H1 (cell line): Measurements from ENCODE around the gene CMSS1. TPM values are rescaled to one million over a fixed set of nuclear protein-coding genes. Genes with fewer than 3 reads are reported as not detected.

Source experiments
- HDAC2 ChIP-seq, 2 experiments: fragments of 300-600 bp in 1 of 2; sonication (generic) in 1 of 2; IDR thresholded peaks; 2 replicates each; pipeline ENCODE4 v1.6.1; 2011 to 2012; ENCODE audit warnings: low read depth in 2 of 2, low read length in 2 of 2, mild to moderate bottlenecking in 2 of 2, moderate library complexity in 2 of 2, borderline replicate concordance in 1 of 2, inconsistent platforms in 1 of 2
- HDAC6 ChIP-seq: IDR thresholded peaks from one replicate; pipeline ENCODE4 v1.7.1; 2012; ENCODE audit warnings: low read depth, mild to moderate bottlenecking, inconsistent platforms, low read length, moderate library complexity
- JUND ChIP-seq: IDR thresholded peaks from 2 replicates; pipeline ENCODE4 v1.6.1; 2011; ENCODE audit warnings: mild to moderate bottlenecking, improper control_type of control experiment, low read length
- KDM4A ChIP-seq: IDR thresholded peaks from one replicate; pipeline ENCODE4 v1.7.1; 2012; ENCODE audit warnings: low read depth, mild to moderate bottlenecking, moderate library complexity, low read length, inconsistent platforms; ENCODE audit not compliant: severe bottlenecking
- SRF ChIP-seq: IDR thresholded peaks from 2 replicates; pipeline ENCODE4 v1.6.1; 2011; ENCODE audit warnings: mild to moderate bottlenecking, low read depth, low read length, moderate library complexity
- polyA plus RNA-seq, 7 experiments: library from polyadenylated mRNA; depleted of rRNA in 3 of 7; stranded (reverse) in 5 of 7; unstranded in 2 of 7; fragments of >200 nt in 5 of 7; fragments of 200-250 nt in 2 of 7; gene quantifications; 1 replicate in 5 of 7; 2 replicates in 1 of 7; 4 replicates in 1 of 7; pipeline versions ENCODE4 v1.2.1 to v1.2.3, GENCODE V29; 2011 to 2013; ENCODE audit warnings: missing spikeins in 2 of 7, mixed read lengths in 2 of 7
- total RNA-seq: library from RNA; stranded (reverse); fragmentation: NEBNext Ultra II Directional; extraction: Animal tissue kit (Norgen Biotek cat#: 25700); gene quantifications from 2 replicates; pipeline ENCODE4 v1.2.1, GENCODE V29; 2021
- TF ChIP-seq, protein P1 (sequence below), 3 experiments: IDR thresholded peaks; 1 replicate in 2 of 3; 2 replicates in 1 of 3; pipeline versions ENCODE4 v1.5.1 to v1.6.1; 2011; ENCODE audit warnings: low read length in 3 of 3, mild to moderate bottlenecking in 3 of 3, inconsistent platforms in 2 of 3, low read depth in 1 of 3, moderate library complexity in 1 of 3; ENCODE audit not compliant: insufficient read depth in 1 of 3; ENCODE audit errors: control extremely low read depth in 1 of 3

Gene CMSS1
- total and polyA plus RNA-seq, 2 of the 8 experiments (the other 6 are each of a cell fraction or from before 2014, with no cell fraction given), result 15.2 to 75.1 TPM

DNA sequence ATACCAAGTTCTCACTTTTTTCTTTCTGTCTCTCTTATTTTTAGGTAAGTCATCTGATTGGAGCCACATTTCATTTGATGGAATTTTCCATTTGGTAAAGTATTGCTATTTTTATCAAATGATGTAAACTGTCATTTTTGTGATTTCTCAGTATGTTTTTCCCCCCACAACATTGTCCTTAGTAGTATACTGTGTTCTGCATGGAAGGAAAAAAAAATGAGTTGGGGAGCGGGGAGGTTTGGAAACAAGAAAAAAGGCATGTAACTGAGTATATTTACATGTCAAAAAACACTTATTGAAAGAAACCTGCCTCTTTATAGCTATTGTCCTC is 192.4 kb downstream of the CMSS1 start (continued):
- TF ChIP-seq, protein P1, sequence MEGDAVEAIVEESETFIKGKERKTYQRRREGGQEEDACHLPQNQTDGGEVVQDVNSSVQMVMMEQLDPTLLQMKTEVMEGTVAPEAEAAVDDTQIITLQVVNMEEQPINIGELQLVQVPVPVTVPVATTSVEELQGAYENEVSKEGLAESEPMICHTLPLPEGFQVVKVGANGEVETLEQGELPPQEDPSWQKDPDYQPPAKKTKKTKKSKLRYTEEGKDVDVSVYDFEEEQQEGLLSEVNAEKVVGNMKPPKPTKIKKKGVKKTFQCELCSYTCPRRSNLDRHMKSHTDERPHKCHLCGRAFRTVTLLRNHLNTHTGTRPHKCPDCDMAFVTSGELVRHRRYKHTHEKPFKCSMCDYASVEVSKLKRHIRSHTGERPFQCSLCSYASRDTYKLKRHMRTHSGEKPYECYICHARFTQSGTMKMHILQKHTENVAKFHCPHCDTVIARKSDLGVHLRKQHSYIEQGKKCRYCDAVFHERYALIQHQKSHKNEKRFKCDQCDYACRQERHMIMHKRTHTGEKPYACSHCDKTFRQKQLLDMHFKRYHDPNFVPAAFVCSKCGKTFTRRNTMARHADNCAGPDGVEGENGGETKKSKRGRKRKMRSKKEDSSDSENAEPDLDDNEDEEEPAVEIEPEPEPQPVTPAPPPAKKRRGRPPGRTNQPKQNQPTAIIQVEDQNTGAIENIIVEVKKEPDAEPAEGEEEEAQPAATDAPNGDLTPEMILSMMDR (IDR thresholded peaks at IDR 0.05; ENCODE audit: control extremely low read depth in 1 of 3, insufficient read depth in 1 of 3, low read depth in 1 of 3, low read length in 3 of 3), result no peak
- TF ChIP-seq JUND (no peak), HDAC6 (no peak), KDM4A (no peak), SRF (no peak), HDAC2 (IDR thresholded peaks at IDR 0.05; ENCODE audit: borderline replicate concordance in 1 of 2, low read depth in 2 of 2, low read length in 2 of 2) (no peak)
- TF ChIP-seq, all 59 proteins: peak for 0
